ENCODE data around the gene SHISAL2B.

- TF ChIP-seq CTCF (IDR thresholded peaks at IDR 0.05) (no peak), EP300 (IDR thresholded peaks at IDR 0.05) (no peak)
Observed at GRCh38 chr5:64690417-64691151, at the start of gene SHISAL2B.

Data from ovary (tissue), 3 donors.